Right atrium auricular region (tissue), 2 donors: ENCODE measurements around the gene OR4P4. TPM values are rescaled to one million over a fixed set of nuclear protein-coding genes. Genes with fewer than 3 reads are reported as not detected.

Experiments
- DNase-seq: peaks from one replicate; pipeline ENCODE4 v3.0.0-alpha.2; 2019; ENCODE audit warnings: low spot score
- H3K27ac ChIP-seq, 2 donors: fragments of 200-600 bp; sonication (generic); 1 replicate in 1 of 2; 2 replicates in 1 of 2; pipeline ENCODE4 v1.5.1; 2016 to 2019
- H3K27me3 ChIP-seq, 2 donors: fragments of 200-600 bp; sonication (generic); one replicate each; pipeline versions ENCODE4 v1.5.1 to v1.6.0; 2017 to 2019
- H3K36me3 ChIP-seq: fragments of 200-600 bp; sonication (generic); one replicate; pipeline ENCODE4 v1.5.1; 2016
- H3K4me1 ChIP-seq, 2 donors: fragments of 200-600 bp; sonication (generic); one replicate each; pipeline versions ENCODE4 v1.5.1 to v1.6.0; 2017 to 2019
- H3K4me3 ChIP-seq, 2 donors: fragments of 200-600 bp; sonication (generic); 1 replicate in 1 of 2; 2 replicates in 1 of 2; pipeline ENCODE4 v1.5.1; 2017 to 2019; ENCODE audit warnings: mild to moderate bottlenecking in 1 of 2, moderate library complexity in 1 of 2
- H3K9me3 ChIP-seq, 2 donors: fragments of 200-600 bp; sonication (generic); one replicate each; pipeline ENCODE4 v1.5.1; 2019
- CTCF ChIP-seq, 2 donors: fragments of 200-600 bp; sonication (generic); IDR thresholded peaks; one replicate each; pipeline ENCODE4 v1.5.1; 2019; ENCODE audit warnings: antibody characterized with exemption in 2 of 2
- total RNA-seq, 2 donors: library from RNA; depleted of rRNA; stranded (reverse); fragments of >200 nt; gene quantifications; one replicate each; pipeline ENCODE4 v1.1.0, GENCODE V29; 2016

Gene OR4P4
- total RNA-seq, result not detected

- Histone ChIP-seq H3K9me3 (no peaks in the 10 kb centered on the region), H3K4me1 (no peaks in the 10 kb centered on the region), H3K36me3 (no peaks in the 10 kb centered on the region), H3K4me3 (no peak within 1 kb of the TSS), H3K27ac (no peak within 1 kb of the TSS), H3K27me3 (no peaks in the 10 kb centered on the region)
- TF ChIP-seq CTCF (IDR thresholded peaks at IDR 0.05), result no peak
- DNase-seq, result no peak
These were observed at the start of gene OR4P4 for GRCh38 chr11:55634813-55635212. TSS of gene OR4P4 (plus strand) at chr11:55635113.

GRCh38 chr11:55607545-55607944, 27.4 kb upstream of the OR4P4 start, which contains the start of gene OR4C11:
TSS of gene OR4C11 (minus strand) at chr11:55607645. CDS start at chr11:55604373, 3,272 bp downstream.
- no peak for TF ChIP-seq CTCF (IDR thresholded peaks at IDR 0.05)
- no peaks in the 10 kb centered on the region for H3K36me3 ChIP-seq
- no peak within 1 kb of the TSS for H3K27ac ChIP-seq

GRCh38 chr11:55624531-55624930, 10.4 kb upstream of the OR4P4 start:
- DNase-seq, result no peak
- H3K36me3 ChIP-seq, result no peaks in the 10 kb centered on the region
- H3K27ac ChIP-seq, result no peak overlapping the region
- no peaks in the 10 kb centered on the region for H3K27me3 ChIP-seq
- TF ChIP-seq CTCF (IDR thresholded peaks at IDR 0.05), result no peak
- H3K4me3 ChIP-seq, result no peak overlapping the region
- no peaks in the 10 kb centered on the region for H3K4me1 ChIP-seq
- H3K9me3 ChIP-seq, result peaks cover 0 to 19% of the 10 kb centered on the region in 2 donors

More at GRCh38 chr11:55607545-55607944, 27.4 kb upstream of the OR4P4 start, which contains the start of gene OR4C11:
- H3K27me3 ChIP-seq, result no peaks in the 10 kb centered on the region
- no peak within 1 kb of the TSS for H3K4me3 ChIP-seq
- H3K4me1 ChIP-seq, result no peaks in the 10 kb centered on the region
- no peaks in the 10 kb centered on the region for H3K9me3 ChIP-seq
- no peak for DNase-seq

GRCh38 chr11:55648027-55648426, 13.1 kb downstream of the OR4P4 start, which contains the start of gene OR4S2:
TSS of gene OR4S2 (plus strand) at chr11:55648327. CDS start at chr11:55650904, 2,577 bp downstream.
- no peak within 1 kb of the TSS for H3K4me3 ChIP-seq
- no peaks in the 10 kb centered on the region for H3K27me3 ChIP-seq
- no peak for DNase-seq
- H3K4me1 ChIP-seq, result no peaks in the 10 kb centered on the region
- no peaks in the 10 kb centered on the region for H3K9me3 ChIP-seq
- H3K27ac ChIP-seq, result no peak within 1 kb of the TSS
- H3K36me3 ChIP-seq, result no peaks in the 10 kb centered on the region
- TF ChIP-seq CTCF (IDR thresholded peaks at IDR 0.05), result no peak

GRCh38 chr11:55652560-55652959, 17.6 kb downstream of the OR4P4 start:
- no peaks in the 10 kb centered on the region for H3K4me1 ChIP-seq
- no peak for DNase-seq
- H3K4me3 ChIP-seq, result no peak overlapping the region
- H3K27ac ChIP-seq, result no peak overlapping the region
- no peaks in the 10 kb centered on the region for H3K9me3 ChIP-seq
- no peaks in the 10 kb centered on the region for H3K36me3 ChIP-seq
- H3K27me3 ChIP-seq, result no peaks in the 10 kb centered on the region
- no peak for TF ChIP-seq CTCF (IDR thresholded peaks at IDR 0.05)

GRCh38 chr11:55655096-55655495, 20.2 kb downstream of the OR4P4 start:
- H3K27ac ChIP-seq, result no peak overlapping the region
- no peak overlapping the region for H3K4me3 ChIP-seq
- H3K36me3 ChIP-seq, result no peaks in the 10 kb centered on the region
- H3K4me1 ChIP-seq, result no peaks in the 10 kb centered on the region
- TF ChIP-seq CTCF (IDR thresholded peaks at IDR 0.05), result no peak
- H3K9me3 ChIP-seq, result no peaks in the 10 kb centered on the region
- no peak for DNase-seq
- no peaks in the 10 kb centered on the region for H3K27me3 ChIP-seq
